HCT116 (cell line): Measurements from ENCODE around the gene TRPM3. TPM values are rescaled to one million over a fixed set of nuclear protein-coding genes. Genes with fewer than 3 reads are reported as not detected.

ENCODE experiments used
- ATAC-seq: fragments of 200-7000 bp; cut with Tn5 transposase; 2 replicates; pipeline ENCODE4 v1.9.1; 2020; ENCODE audit warnings: mild to moderate bottlenecking, moderate library complexity
- BruUV-seq: library from RNA; stranded (reverse); fragments of 400-500 nt; replicated peaks from 2 replicates; lab custom pipeline; 2021; lab: Mats Ljungman, UMichigan
- CTCF ChIA-PET: fragments of 300-600 bp; sonication (Branson Sonifier 250); formaldehyde crosslinking; loops from one replicate; lab custom pipeline; 2021; ENCODE audit warnings: antibody characterized with exemption; lab: Charles Lee
- POLR2A ChIA-PET: fragments of 300-600, 350-600 bp; sonication (Branson Sonifier 250); formaldehyde crosslinking; loops from one replicate; lab custom pipeline; 2021; ENCODE audit warnings: antibody characterized with exemption; lab: Charles Lee
- RAD21 ChIA-PET, 2 experiments: fragments of 300-600 bp; sonication (Branson Sonifier 250); formaldehyde crosslinking; loops; one replicate each; lab custom pipeline; 2023; ENCODE audit warnings: low total read pairs in 2 of 2; ENCODE audit not compliant: uncharacterized antibody in 2 of 2, unreplicated experiment in 2 of 2, low non-redundant PET in 1 of 2; lab: Charles Lee
- DNase-seq: peaks from one replicate; pipeline ENCODE4 v3.0.0-alpha.2; 2010; ENCODE audit warnings: low read depth, low spot score
- H2AFZ ChIP-seq: fragments of 200-600 bp; shearing (Covaris generic), sonication (generic); 2 replicates; pipeline ENCODE4 v1.6.1; 2017; ENCODE audit warnings: low read depth, mixed run types, mixed read lengths, antibody characterized with exemption, low read length; ENCODE audit not compliant: poor library complexity, severe bottlenecking
- H3K27ac ChIP-seq: 2 replicates; pipeline ENCODE4 v1.5.1; 2012; ENCODE audit warnings: low read depth, low read length
- H3K27me3 ChIP-seq: fragments of 200-600 bp; sonication (generic); 2 replicates; pipeline ENCODE4 v1.6.1; 2016; ENCODE audit warnings: mixed run types, low read length, mixed read lengths; ENCODE audit not compliant: insufficient read depth
- H3K36me3 ChIP-seq, 2 experiments: fragments of 200-500 bp in 1 of 2; fragments of 200-600 bp in 1 of 2; sonication (Bioruptor generic) in 1 of 2; sonication (generic) in 1 of 2; 2 replicates each; pipeline versions ENCODE4 v1.5.1 to v1.6.1; 2014 to 2016; ENCODE audit warnings: low read length in 2 of 2, inconsistent platforms in 1 of 2, mixed read lengths in 1 of 2, mixed run types in 1 of 2; ENCODE audit not compliant: insufficient read depth in 2 of 2, control insufficient read depth in 1 of 2
- H3K4me1 ChIP-seq, 2 experiments: fragments of 200-600 bp in 1 of 2; sonication (generic) in 1 of 2; 2 replicates each; pipeline versions ENCODE4 v1.5.1 to v1.6.1; 2012 to 2017; ENCODE audit warnings: low read length in 2 of 2, inconsistent platforms in 1 of 2, mild to moderate bottlenecking in 1 of 2, mixed read lengths in 1 of 2, mixed run types in 1 of 2, moderate library complexity in 1 of 2; ENCODE audit not compliant: insufficient read depth in 2 of 2, control insufficient read depth in 1 of 2
- H3K4me2 ChIP-seq: fragments of 200-600 bp; sonication (generic); 2 replicates; pipeline ENCODE4 v1.6.1; 2017; ENCODE audit warnings: mixed run types, low read length, mixed read lengths
- H3K4me3 ChIP-seq, 2 experiments: fragments of 200-600 bp in 1 of 2; sonication (generic) in 1 of 2; replicated peaks in 1 of 2; 2 replicates each; pipeline ENCODE4 v1.5.1; 2011 to 2016; ENCODE audit warnings: low read length in 2 of 2, control low read depth in 1 of 2, low read depth in 1 of 2, mild to moderate bottlenecking in 1 of 2, mixed read lengths in 1 of 2, mixed run types in 1 of 2
- H3K79me2 ChIP-seq: fragments of 200-600 bp; sonication (generic); 2 replicates; pipeline ENCODE4 v1.6.1; 2017; ENCODE audit warnings: mild to moderate bottlenecking, mixed run types, low read length, moderate library complexity, mixed read lengths; ENCODE audit not compliant: insufficient read depth
- H3K9ac ChIP-seq: fragments of 200-600 bp; sonication (generic); 2 replicates; pipeline ENCODE4 v1.6.1; 2016; ENCODE audit warnings: low read length, mixed read lengths
- H3K9me2 ChIP-seq: fragments of 200-600 bp; sonication (generic), shearing (Covaris generic); 2 replicates; pipeline ENCODE4 v1.6.1; 2017; ENCODE audit warnings: mixed run types, mild to moderate bottlenecking, moderate library complexity; ENCODE audit not compliant: insufficient read depth
- H3K9me3 ChIP-seq, 2 experiments: fragments of 200-500 bp in 1 of 2; fragments of 200-600 bp in 1 of 2; sonication (Bioruptor generic) in 1 of 2; sonication (generic) in 1 of 2; 2 replicates each; pipeline ENCODE4 v1.6.1; 2014 to 2017; ENCODE audit warnings: low read length in 2 of 2, mixed read lengths in 2 of 2, inconsistent platforms in 1 of 2, low read depth in 1 of 2, mild to moderate bottlenecking in 1 of 2, mixed run types in 1 of 2, moderate library complexity in 1 of 2; ENCODE audit not compliant: control insufficient read depth in 1 of 2, insufficient read depth in 1 of 2
- H4K20me1 ChIP-seq: fragments of 200-600 bp; sonication (generic), shearing (Covaris generic); 2 replicates; pipeline ENCODE4 v1.6.1; 2017; ENCODE audit warnings: mixed run types, mild to moderate bottlenecking, moderate library complexity; ENCODE audit not compliant: insufficient read depth
- CBX3 ChIP-seq: IDR thresholded peaks from 2 replicates; pipeline ENCODE4 v1.6.1; 2012; ENCODE audit warnings: low read depth
- ELF1 ChIP-seq: IDR thresholded peaks from 2 replicates; pipeline ENCODE4 v1.6.1; 2012; ENCODE audit warnings: low read depth, borderline replicate concordance
- EZH2 ChIP-seq: fragments of 200-600 bp; sonication (generic); IDR thresholded peaks from 2 replicates; pipeline ENCODE4 v1.6.1; 2017; ENCODE audit warnings: antibody characterized with exemption, mixed run types
- EZH2phosphoT487 ChIP-seq: fragments of 200-600 bp; IDR thresholded peaks from 2 replicates; pipeline ENCODE4 v1.6.1; 2018; ENCODE audit warnings: antibody characterized with exemption, borderline replicate concordance
- FOSL1 ChIP-seq: IDR thresholded peaks from 2 replicates; pipeline ENCODE4 v1.6.1; 2012; ENCODE audit warnings: low read depth
- JUND ChIP-seq: IDR thresholded peaks from 2 replicates; pipeline ENCODE4 v1.6.1; 2012
- POLR2AphosphoS5 ChIP-seq: IDR thresholded peaks from 2 replicates; pipeline ENCODE4 v1.6.1; 2011; ENCODE audit warnings: mild to moderate bottlenecking, low read depth, low read length, moderate library complexity
- RAD21 ChIP-seq: IDR thresholded peaks from 2 replicates; pipeline ENCODE4 v1.6.1; 2012; ENCODE audit warnings: low read depth, mild to moderate bottlenecking
- SRF ChIP-seq: IDR thresholded peaks from 2 replicates; pipeline ENCODE4 v1.6.1; 2012; ENCODE audit warnings: low read depth
- TCF7L2 ChIP-seq: IDR thresholded peaks from 2 replicates; pipeline ENCODE4 v1.7.0; 2011; ENCODE audit warnings: borderline replicate concordance, inconsistent platforms; ENCODE audit not compliant: insufficient read depth, insufficient read length; ENCODE audit errors: extremely low read depth
- YY1 ChIP-seq: IDR thresholded peaks from 2 replicates; pipeline ENCODE4 v1.6.1; 2011; ENCODE audit warnings: low read length, low read depth, moderate library complexity, mild to moderate bottlenecking; ENCODE audit not compliant: insufficient replicate concordance; ENCODE audit errors: extremely low read depth
- ZNF274 ChIP-seq: fragments of 200-500 bp; sonication (Bioruptor generic); IDR thresholded peaks from 2 replicates; pipeline ENCODE4 v1.6.1; 2014; ENCODE audit warnings: mild to moderate bottlenecking, low read depth, low read length, inconsistent platforms
- intact Hi-C: fragments of 100-400 bp; cut with micrococcal nuclease; formaldehyde crosslinking; loops from 2 replicates; pipeline ENCODE4 v1.10.0; 2022
- total RNA-seq: library from RNA; stranded (reverse); gene quantifications from one replicate; pipeline ENCODE4 v1.2.1, GENCODE V29; 2021; ENCODE audit not compliant: unreplicated experiment
- TF ChIP-seq, protein P1 (sequence below), 3 experiments: fragments of 200-600 bp in 1 of 3; sonication (generic) in 1 of 3; IDR thresholded peaks in 2 of 3; conservative IDR thresholded peaks in 1 of 3; 2 replicates each; pipeline ENCODE4 v1.5.1; 2012 to 2017; ENCODE audit warnings: low read depth in 2 of 3, low read length in 2 of 3, antibody characterized with exemption in 1 of 3, borderline replicate concordance in 1 of 3, control low read depth in 1 of 3, mild to moderate bottlenecking in 1 of 3, mixed read lengths in 1 of 3, mixed run types in 1 of 3, moderate library complexity in 1 of 3; ENCODE audit not compliant: insufficient read depth in 1 of 3
- TF ChIP-seq, protein P2 (sequence below): IDR thresholded peaks from 2 replicates; pipeline ENCODE4 v1.6.1; 2012; ENCODE audit warnings: low read depth
- TF ChIP-seq, protein P3 (sequence below): IDR thresholded peaks from 2 replicates; pipeline ENCODE4 v1.6.1; 2012

TRPM3 gene
- total RNA-seq, 1 experiment from 2014 or later = not detected

DNA sequence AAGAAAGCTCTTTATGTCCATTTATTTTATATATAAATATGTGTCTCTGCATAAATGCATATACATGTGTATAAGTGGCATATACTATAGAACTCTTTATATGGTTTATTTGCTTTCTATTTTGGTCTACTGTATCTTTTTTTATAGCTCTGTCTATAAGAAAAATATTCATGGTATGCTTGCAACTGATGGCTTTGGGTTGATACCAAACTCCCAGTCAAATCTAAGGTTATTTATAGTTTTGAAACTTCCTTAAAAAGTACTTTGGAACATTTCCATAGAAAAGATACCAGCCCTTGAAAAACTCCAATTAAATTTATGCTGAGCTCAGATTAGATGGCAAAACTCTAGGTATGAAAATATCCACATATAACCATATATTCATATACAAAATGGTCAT, 587.0 kb downstream of the TRPM3 start:
- POLR2A ChIA-PET = no interaction called here
- DNase-seq = no peak
- no peak for ATAC-seq
- H3K27ac ChIP-seq = no peak overlapping the region
- H3K27me3 ChIP-seq = no peaks in the 10 kb centered on the region
- no peak overlapping the region for H3K4me2 ChIP-seq
- H3K9me2 ChIP-seq = no peaks in the 10 kb centered on the region
- H3K9me3 ChIP-seq = no peaks in the 10 kb centered on the region
- H3K4me3 ChIP-seq = no peak overlapping the region
- CTCF ChIA-PET = no interaction called here
- H3K79me2 ChIP-seq = no peaks in the 10 kb centered on the region
- BruUV-seq = no TSS peak
- H4K20me1 ChIP-seq = no peaks in the 10 kb centered on the region
- no peak overlapping the region for H2AFZ ChIP-seq
- H3K4me1 ChIP-seq = no peaks in the 10 kb centered on the region
- RAD21 ChIA-PET = no interaction called here
- TF ChIP-seq, protein P1, sequence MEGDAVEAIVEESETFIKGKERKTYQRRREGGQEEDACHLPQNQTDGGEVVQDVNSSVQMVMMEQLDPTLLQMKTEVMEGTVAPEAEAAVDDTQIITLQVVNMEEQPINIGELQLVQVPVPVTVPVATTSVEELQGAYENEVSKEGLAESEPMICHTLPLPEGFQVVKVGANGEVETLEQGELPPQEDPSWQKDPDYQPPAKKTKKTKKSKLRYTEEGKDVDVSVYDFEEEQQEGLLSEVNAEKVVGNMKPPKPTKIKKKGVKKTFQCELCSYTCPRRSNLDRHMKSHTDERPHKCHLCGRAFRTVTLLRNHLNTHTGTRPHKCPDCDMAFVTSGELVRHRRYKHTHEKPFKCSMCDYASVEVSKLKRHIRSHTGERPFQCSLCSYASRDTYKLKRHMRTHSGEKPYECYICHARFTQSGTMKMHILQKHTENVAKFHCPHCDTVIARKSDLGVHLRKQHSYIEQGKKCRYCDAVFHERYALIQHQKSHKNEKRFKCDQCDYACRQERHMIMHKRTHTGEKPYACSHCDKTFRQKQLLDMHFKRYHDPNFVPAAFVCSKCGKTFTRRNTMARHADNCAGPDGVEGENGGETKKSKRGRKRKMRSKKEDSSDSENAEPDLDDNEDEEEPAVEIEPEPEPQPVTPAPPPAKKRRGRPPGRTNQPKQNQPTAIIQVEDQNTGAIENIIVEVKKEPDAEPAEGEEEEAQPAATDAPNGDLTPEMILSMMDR (IDR thresholded peaks at IDR 0.05 in 2 of 3, conservative IDR thresholded peaks at IDR 0.05 in 1 of 3; ENCODE audit: borderline replicate concordance in 1 of 3, insufficient read depth in 1 of 3, low read depth in 2 of 3, low read length in 2 of 3) = no peak
- TF ChIP-seq ZNF274 = no peak
- no peak for TF ChIP-seq JUND
- no peak for TF ChIP-seq CBX3
- no peak for TF ChIP-seq POLR2AphosphoS5
- TF ChIP-seq FOSL1 = no peak
- TF ChIP-seq YY1 = no peak
- no peak for TF ChIP-seq EZH2
- TF ChIP-seq, protein P2, sequence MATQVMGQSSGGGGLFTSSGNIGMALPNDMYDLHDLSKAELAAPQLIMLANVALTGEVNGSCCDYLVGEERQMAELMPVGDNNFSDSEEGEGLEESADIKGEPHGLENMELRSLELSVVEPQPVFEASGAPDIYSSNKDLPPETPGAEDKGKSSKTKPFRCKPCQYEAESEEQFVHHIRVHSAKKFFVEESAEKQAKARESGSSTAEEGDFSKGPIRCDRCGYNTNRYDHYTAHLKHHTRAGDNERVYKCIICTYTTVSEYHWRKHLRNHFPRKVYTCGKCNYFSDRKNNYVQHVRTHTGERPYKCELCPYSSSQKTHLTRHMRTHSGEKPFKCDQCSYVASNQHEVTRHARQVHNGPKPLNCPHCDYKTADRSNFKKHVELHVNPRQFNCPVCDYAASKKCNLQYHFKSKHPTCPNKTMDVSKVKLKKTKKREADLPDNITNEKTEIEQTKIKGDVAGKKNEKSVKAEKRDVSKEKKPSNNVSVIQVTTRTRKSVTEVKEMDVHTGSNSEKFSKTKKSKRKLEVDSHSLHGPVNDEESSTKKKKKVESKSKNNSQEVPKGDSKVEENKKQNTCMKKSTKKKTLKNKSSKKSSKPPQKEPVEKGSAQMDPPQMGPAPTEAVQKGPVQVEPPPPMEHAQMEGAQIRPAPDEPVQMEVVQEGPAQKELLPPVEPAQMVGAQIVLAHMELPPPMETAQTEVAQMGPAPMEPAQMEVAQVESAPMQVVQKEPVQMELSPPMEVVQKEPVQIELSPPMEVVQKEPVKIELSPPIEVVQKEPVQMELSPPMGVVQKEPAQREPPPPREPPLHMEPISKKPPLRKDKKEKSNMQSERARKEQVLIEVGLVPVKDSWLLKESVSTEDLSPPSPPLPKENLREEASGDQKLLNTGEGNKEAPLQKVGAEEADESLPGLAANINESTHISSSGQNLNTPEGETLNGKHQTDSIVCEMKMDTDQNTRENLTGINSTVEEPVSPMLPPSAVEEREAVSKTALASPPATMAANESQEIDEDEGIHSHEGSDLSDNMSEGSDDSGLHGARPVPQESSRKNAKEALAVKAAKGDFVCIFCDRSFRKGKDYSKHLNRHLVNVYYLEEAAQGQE = no peak
- TF ChIP-seq SRF = no peak
- no peak for TF ChIP-seq EZH2phosphoT487
- TF ChIP-seq RAD21 = no peak
- TF ChIP-seq TCF7L2 = no peak
- no peak for TF ChIP-seq ELF1
- TF ChIP-seq, protein P3, sequence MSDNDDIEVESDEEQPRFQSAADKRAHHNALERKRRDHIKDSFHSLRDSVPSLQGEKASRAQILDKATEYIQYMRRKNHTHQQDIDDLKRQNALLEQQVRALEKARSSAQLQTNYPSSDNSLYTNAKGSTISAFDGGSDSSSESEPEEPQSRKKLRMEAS = no peak
- no peaks in the 10 kb centered on the region for H3K36me3 ChIP-seq
- intact Hi-C loops = loop anchor here (10.0 kb wide), 1 partner anchor 60 kb away; no protein-coding TSS in a partner anchor
- no peak overlapping the region for H3K9ac ChIP-seq
